ENCODE results near the gene PLCL1.

The PLCL1 gene

DNA sequence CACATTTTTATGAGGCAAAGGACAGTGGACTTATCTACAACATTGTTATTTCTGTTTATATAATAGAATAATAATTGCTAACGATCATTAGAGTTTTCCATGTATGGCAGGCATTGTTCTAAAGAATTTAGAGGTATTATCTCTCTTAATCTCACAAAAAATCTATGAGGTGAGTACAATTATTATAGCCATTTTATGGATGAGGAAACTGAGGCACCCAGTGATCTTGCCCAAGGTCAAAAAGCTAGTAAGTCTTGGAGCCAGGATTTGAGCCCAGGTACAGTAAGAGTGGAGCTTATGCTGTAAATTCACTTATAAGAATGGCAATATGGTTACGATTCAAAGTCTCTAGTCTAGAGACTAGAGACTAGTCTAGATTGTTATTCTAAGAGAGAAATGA lies 331.7 kb downstream of the PLCL1 start:
- TF ChIP-seq, protein P1, sequence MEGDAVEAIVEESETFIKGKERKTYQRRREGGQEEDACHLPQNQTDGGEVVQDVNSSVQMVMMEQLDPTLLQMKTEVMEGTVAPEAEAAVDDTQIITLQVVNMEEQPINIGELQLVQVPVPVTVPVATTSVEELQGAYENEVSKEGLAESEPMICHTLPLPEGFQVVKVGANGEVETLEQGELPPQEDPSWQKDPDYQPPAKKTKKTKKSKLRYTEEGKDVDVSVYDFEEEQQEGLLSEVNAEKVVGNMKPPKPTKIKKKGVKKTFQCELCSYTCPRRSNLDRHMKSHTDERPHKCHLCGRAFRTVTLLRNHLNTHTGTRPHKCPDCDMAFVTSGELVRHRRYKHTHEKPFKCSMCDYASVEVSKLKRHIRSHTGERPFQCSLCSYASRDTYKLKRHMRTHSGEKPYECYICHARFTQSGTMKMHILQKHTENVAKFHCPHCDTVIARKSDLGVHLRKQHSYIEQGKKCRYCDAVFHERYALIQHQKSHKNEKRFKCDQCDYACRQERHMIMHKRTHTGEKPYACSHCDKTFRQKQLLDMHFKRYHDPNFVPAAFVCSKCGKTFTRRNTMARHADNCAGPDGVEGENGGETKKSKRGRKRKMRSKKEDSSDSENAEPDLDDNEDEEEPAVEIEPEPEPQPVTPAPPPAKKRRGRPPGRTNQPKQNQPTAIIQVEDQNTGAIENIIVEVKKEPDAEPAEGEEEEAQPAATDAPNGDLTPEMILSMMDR (IDR thresholded peaks at IDR 0.05; ENCODE audit: insufficient read depth, low read depth, low read length, missing control alignments): no peak
- H3K4me3 ChIP-seq (ENCODE audit: low read length): no peak overlapping the region
- no peak for DNase-seq (ENCODE audit: low read depth)

DNA sequence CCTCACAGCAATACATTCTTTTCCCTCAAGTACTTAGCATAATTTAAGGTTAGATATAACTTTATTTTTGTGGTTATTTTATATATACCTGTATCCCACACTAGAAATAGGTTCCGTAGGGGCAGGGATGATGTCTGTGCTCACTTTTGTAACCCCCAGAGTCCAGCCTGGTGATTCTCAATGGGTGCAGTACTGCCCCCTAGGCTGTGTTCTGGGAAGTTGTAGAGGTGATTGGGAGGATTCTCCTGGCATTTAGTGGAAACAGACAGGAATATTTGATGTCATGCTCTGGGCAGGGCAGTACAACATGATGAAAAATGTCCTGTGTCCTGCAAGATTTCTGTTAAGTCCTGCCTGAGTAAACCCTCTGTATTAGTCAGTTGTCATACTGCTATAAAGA lies 333.3 kb downstream of the PLCL1 start:
- H3K4me3 ChIP-seq (ENCODE audit: low read length): no peak overlapping the region
- no peak for DNase-seq (ENCODE audit: low read depth)
- TF ChIP-seq, protein P1 (IDR thresholded peaks at IDR 0.05; ENCODE audit: insufficient read depth, low read depth, low read length, missing control alignments): no peak

DNA sequence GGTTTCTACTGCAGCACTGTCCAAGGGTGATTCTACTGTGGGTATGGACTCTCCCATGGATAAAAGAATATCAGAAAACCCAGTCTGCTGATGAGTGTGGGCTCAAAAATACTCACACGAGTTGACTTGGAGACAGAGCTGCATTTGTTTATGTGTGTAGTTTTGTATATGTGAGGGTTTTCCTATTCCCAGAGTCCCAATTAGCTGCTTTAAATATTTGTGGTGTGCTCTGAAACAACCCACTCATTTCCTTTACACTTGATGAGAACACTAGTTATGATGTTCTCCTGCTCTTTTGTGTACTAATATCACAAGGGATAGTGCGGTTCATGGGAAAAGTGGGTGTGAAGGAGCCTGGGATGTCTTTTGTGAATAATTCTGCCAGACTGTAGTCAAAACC lies 337.3 kb downstream of the PLCL1 start:
- H3K4me3 ChIP-seq (ENCODE audit: low read length): no peak overlapping the region
- TF ChIP-seq, protein P1 (IDR thresholded peaks at IDR 0.05; ENCODE audit: insufficient read depth, low read depth, low read length, missing control alignments): no peak
- no peak for DNase-seq (ENCODE audit: low read depth)

DNA sequence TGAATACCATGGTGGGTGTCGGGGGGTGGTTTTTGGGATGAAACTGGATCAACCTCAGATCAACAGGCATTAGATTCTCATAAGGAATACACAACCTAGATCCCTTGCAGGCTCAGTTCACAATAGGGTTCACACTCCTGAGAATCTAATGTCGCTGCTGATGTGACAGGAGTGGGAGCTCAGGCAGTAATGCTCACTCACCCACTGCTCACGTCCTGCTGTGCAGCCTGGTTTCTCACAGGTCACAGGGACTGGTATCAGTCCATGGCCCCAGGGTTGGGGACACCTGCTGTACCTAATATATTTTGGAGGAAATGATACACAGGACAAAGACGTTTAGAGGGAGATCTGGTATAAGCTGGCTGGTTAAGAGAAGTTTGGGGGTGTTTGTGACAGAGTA lies 338.8 kb downstream of the PLCL1 start:
- TF ChIP-seq, protein P1 (IDR thresholded peaks at IDR 0.05; ENCODE audit: insufficient read depth, low read depth, low read length, missing control alignments): no peak
- DNase-seq (ENCODE audit: low read depth): no peak

DNA sequence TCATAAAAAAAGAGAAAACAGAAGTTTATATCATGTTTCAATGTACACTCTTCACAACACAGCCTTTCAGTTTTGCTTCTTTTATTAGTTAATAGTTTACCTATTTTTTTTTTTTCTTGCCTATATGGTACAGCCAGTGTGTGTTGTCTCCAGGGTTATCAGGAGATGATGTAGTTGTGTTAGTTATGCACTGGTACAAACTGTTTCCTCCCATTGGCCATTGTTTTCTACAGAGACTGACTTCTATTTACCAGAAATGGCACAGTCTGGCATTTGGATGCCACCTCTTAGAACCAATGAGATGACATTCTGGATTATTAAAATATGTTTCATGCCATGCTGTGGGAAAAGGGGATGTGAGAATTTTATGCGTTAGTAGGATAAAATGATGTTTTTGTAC lies 339.4 kb downstream of the PLCL1 start:
- DNase-seq (ENCODE audit: low read depth): no peak
- TF ChIP-seq, protein P1 (IDR thresholded peaks at IDR 0.05; ENCODE audit: insufficient read depth, low read depth, low read length, missing control alignments): no peak
- no peak overlapping the region for H3K4me3 ChIP-seq (ENCODE audit: low read length)

More for the DNA sequence above, 338.8 kb downstream of the PLCL1 start:
- H3K4me3 ChIP-seq (ENCODE audit: low read length): no peak overlapping the region

DNA sequence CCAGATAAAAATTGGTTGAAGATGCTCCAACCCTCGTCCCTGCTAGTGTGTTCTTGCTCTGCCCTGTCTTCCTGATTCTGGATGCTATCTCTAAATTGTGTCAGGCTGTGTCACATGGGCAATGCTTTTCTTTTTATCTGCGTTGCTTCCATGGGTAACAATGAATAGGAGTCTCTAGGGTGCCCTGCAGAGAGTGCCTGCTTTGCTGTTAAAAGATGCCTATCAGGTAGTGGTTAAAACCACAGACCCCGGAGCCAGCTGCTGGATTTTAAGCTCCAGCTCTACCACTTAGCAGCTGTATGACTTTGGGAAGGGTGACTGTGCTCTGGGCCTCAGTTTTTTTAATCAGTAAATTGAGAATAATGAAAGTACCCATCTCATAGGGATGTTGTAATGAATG lies 340.3 kb downstream of the PLCL1 start:
- no peak overlapping the region for H3K4me3 ChIP-seq (ENCODE audit: low read length)
- DNase-seq (ENCODE audit: low read depth): no peak
- TF ChIP-seq, protein P1 (IDR thresholded peaks at IDR 0.05; ENCODE audit: insufficient read depth, low read depth, low read length, missing control alignments): no peak

DNA sequence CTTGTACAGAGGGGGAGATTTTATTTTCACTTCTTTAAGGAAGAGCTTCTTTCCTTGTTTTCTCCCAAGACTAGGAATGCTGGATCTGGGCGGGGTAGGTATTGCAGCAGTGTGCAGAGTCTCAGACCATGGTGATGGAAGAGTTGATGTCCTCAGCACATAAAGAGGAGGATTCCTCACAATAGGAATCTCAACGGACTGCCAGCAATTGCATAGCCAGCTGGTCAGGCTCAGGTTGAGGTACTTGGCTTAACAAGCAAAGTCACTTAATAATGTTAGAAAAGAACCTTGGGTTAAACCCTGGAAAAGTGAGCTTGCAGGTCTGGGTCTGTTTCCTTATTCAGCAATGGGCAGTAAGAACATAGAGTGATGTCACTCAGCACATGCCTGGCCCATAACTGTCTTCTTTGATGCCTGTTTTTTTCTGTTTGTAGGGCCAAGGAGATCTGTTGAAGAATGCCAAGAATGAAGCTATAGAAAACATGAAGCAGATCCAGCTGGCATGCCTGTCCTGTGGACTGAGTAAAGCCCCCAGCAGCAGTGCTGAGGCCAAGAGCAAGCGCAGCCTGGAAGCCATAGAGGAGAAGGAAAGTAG lies 342.1 kb downstream of the PLCL1 start:
- no peak for DNase-seq (ENCODE audit: low read depth)
- no peak overlapping the region for H3K4me3 ChIP-seq (ENCODE audit: low read length)
- TF ChIP-seq, protein P1 (IDR thresholded peaks at IDR 0.05; ENCODE audit: insufficient read depth, low read depth, low read length, missing control alignments): no peak

Data from epithelial cell of esophagus (primary cell).